Measurements from ENCODE around the gene TFF2.
A peak's percentile ranks its signal among the peaks of the same experiment; 100 is the strongest.

Gene TFF2

GRCh38 chr21:42344631-42345030 is 6.2 kb downstream of the TFF2 start:
- DNase-seq: no peak

DNA sequence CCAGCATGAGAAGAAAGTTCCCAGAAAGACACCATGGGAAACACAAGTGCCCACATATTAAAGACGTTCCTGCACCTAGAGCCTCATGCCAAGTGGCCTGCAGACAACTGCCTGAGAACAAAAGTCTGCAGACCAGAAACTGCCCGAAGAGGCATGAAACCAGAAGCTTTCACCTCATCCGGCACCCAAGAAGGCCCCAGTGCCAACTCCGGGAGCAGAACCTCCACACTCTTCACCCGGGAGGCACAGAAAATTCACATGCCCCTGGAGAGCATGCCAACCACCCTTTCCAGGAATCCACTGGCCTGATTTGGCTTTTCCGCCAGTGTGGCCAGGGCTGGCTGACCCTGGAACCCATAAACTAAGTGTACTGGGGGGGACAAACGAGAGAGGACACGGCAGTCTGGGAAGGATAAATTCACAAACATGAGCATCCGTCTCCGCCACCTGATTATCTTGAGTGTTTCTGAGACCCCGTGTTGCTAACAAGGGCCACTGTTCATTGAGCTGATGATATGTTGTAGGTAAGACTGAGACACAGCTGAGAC is 6.8 kb downstream of the TFF2 start:
- DNase-seq: no peak

DNA sequence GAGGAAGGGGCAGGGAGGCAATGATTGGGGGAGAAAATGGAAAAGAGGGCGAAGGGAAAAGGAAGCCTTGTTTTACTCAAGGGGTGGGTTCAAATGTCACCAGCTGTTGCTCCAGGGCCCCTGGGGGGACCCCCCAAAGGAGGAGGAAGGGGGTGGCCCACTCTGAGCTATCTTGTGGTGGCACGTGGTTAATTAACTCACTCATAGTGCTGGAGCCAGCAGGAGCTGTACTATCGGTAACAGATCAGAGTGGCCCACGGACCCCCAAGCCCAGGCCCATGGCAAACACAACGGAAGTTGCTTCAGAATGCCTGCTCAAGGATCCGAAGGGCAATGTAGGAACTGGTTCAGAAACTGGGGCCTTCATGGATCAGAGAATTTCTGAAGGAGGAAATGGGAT is 7.2 kb downstream of the TFF2 start:
- no peak for DNase-seq

- no peak for DNase-seq
Measured at GRCh38 chr21:42343101-42343500, 7.7 kb downstream of the TFF2 start.

GRCh38 chr21:42341776-42342542 is 8.8 kb downstream of the TFF2 start:
- DNase-seq: no peak

- DNase-seq: no peak
Measured at GRCh38 chr21:42340187-42341050, 10.4 kb downstream of the TFF2 start.

DNA sequence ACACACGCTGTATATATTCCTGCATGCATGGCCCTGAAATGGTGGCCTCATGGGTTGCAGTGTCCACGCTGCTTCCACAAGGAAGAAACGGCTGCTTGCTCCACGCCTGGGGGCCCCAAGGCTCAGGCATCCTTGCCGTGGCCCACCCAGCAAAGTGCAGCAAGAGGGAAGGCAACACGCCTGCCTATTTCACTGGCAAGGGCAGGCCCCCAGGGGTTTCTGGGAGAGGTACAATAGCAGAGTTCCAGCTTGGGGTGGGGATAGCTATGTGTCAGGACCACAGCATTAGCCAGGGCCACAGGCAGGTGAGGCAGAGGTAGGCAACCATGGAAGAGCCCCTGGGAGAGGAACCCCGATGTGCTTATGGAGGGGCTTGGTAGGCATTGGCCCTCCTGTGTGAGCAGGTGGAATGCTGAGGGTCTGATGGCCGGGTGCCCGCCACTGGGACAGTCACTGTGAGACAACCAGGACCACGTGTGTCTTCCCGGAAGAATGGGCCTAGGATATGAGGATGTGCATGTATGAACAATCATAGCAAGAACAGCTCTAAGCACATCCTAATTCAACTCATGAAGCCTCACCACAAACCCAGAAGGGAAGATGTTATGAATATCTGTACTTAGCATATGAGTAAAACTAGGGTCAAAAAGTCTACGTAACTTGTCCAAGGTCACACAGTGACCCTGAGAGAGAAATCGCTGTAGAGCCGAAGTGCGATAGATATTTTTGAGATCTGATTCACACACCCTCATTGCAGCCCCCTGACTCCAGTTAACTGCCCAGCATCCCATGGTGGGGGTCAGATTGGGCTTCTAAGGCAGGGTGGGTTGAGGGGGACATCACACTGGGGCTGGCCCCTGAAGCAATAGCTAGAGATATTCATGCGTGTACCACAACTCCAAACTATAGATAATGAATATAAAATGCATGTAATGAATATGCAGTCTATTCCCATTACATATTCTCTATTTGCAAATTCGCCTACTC is 11.8 kb downstream of the TFF2 start:
- no peak for DNase-seq

GRCh38 chr21:42337830-42338728 is 12.7 kb downstream of the TFF2 start:
- DNase-seq: peak; percentile 72

DNA sequence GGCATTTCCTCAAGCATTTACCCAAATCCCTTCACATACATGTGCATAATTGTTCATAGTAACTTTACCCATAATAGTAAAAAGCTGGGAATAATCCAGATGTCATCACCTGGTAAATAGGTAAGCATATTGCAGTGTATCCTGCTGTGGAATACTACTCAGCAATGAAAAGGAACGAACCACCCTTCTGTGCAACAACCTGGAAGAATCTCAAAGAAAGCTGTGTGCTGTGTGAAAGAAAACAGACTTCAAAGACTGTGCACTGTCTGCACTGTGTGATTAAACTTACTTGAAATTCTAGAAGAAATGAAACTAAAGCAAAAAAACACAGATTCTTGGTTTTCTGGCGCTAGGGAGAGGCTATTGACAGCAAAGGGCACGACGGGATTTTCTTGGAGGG is 13.5 kb downstream of the TFF2 start:
- DNase-seq: no peak

DNA sequence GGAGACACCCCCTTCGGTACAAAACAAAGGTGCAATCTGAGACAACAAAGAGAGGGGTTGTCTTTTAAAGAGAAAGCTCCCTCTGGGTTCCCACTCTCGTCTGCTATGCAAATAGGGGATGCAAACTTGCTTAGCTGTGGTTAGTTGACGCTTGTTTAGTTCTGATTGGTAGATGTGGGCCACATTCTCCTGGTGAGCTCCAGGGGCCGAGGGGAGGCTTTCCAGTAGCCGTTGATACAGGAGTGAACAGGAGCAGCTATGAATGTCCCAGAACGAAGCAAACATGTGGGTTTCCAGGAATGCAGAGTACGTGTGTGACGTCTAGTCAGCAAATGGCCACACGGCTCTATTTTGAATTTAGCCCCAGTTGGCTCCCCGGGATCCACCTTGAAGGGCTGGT is 14.7 kb downstream of the TFF2 start:
- no peak for DNase-seq

DNA sequence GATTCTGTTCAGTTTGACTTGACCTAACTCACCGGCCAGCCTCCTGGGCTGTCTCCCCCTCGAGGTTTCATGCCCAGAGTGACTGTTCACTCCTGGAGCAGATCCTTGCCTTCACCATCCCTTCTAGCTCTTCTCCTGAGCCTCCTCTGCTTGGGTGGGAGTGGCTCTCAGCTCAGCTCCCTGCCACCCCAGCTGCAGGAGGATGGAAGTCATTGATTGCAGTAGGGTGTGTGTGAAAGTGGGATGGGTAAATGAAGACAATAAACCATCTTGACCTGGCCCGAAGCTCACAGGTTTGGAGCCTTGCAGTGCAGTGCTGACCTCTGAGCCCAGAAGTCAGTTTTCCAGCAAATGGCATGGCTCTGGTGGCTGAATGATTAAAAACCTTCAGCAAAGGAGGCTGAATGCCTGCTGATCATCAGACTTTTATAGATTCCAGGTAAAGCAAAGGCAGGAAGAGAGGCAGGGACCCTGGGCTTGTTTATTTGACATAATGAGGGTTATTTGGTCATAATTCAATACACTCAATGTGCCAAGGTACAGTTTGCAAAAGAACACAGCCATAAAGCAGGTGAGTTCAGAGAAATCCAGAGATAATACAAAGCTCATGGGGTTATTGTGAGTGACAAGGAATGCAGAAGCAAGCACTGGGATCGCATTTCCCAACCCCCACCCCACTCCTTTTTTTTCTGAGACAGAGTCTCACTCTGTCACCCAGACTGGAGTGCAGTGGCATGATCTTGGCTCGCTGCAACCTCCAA is 18.1 kb downstream of the TFF2 start:
- no peak for DNase-seq

GRCh38 chr21:42331660-42332059 is 19.1 kb downstream of the TFF2 start:
- DNase-seq: no peak

DNA sequence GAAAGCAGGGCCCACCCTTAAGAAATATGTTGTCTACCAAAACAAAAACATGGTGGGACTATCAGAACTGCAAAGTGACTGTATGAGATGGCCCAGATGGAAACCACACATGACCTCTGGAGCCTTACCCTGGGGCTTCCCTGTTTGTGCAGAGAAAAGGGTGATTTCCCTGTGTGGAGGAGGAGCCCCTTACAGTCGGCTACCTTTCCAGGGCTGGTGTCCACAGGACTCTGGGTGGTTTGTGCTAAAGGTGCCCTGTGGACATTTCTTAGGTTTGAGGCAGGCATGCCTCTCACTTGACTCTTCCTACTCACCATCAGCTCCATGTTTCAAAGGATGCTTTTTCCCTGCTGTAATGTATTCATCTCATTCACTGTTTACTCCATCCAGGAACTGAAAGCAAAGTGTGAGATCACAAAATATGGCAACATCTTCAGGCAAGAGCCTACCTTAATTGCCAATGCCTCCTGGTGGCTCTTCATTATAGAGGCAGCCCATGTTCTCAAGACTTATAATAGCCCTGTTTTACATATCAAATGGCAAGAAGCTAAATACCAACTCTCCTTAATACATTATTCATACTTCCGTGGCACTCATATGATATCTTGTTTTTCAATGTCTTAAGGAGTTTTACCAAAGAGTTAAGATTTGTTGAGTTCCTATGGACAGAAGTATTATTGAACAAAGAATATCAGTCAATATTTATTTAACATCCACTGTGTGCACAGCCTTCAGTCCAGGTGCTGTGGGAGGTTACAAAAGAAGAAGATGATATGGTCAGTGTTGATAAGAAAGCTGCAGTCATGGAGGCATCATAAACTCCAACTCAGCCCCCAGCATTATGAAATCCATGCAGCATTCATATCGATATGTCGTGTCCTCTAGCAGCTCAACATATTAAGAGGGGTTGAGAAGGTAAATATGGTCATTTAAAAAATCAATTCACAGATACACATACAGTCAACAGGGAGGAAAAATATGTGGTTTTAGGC is 20.1 kb downstream of the TFF2 start:
- DNase-seq: no peak

DNA sequence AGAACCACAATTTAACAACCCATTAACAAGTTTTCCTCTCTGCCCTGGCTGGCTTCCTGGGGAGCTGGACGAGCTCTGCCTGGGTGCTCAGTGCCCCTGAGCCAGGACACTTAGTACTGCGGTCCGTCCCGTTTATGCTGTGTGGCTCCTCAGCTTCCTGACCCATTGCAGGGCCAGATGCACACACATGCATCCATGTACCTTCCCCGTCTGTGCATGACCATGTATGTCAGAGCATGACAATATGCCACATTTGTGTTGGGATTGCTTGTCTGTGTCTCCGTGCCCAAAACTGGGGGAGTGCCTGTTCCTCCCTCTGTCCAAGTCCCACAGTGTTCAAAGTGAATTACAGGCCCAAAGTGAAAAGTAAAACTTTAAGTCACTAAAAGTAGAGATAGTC is 25.9 kb downstream of the TFF2 start:
- no peak for DNase-seq

- no peak for DNase-seq
Measured at GRCh38 chr21:42321845-42322244, 28.9 kb downstream of the TFF2 start.

DNA sequence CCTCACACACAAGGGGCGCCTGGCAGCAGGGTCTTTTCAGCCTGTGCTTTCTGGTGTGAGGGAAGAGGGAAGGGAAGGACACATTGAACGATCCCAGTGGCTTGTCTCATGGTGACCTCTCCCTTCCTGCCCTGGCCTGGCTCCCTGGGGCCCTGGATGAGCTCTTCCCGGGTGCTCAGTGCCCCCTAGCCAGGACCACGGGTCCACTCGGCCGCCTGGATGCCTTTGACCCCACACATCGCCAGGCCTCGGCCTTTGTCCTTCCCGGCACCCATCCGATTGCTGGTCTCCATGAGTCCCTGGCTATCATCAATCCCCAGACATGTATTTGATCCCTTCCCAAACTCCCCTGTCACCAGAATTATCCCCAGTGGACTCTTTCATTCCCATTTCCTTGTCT is 29.6 kb downstream of the TFF2 start:
- no peak for DNase-seq

DNA sequence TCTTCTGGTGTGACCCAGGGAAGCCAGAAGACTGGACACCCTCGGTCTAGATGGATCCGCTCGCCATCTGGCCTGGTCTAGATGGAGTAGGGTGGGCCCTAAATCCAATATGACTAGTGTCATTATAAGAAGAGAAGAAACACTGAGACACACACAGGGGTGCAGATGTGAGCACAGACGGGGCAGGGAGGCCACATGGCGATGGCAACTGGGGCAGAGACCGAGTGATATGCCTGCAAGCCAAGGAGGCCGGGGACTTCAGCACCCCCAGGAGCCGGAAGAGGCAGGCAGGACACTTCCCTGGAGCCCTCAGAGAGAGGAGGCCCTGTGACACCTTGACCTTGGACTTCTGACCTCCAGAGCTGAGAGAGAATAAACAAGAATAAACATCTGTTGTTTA is 30.0 kb downstream of the TFF2 start:
- DNase-seq: no peak

- DNase-seq: no peak
Measured at GRCh38 chr21:42319851-42320572, 30.8 kb downstream of the TFF2 start.

- DNase-seq: no peak
Measured at GRCh38 chr21:42319376-42319775, 31.4 kb downstream of the TFF2 start.
